IMR-90 (cell line): Measurements from ENCODE around the gene TULP4. TPM values are rescaled to one million over a fixed set of nuclear protein-coding genes. Genes with fewer than 3 reads are reported as not detected.

ENCODE experiments used
- ATAC-seq: fragments of 200-7000 bp; cut with Tn5 transposase; 2 replicates; pipeline ENCODE4 v1.9.1; 2020; ENCODE audit warnings: low read depth, mild to moderate bottlenecking, moderate library complexity
- BruUV-seq: library from RNA; stranded (reverse); fragments of 400-500 nt; replicated peaks from 2 replicates; lab custom pipeline; 2021; lab: Mats Ljungman, UMichigan
- CTCF ChIA-PET: fragments of 300-600 bp; formaldehyde crosslinking; extraction: SDS; loops from one replicate; lab custom pipeline; 2021; ENCODE audit warnings: antibody characterized with exemption; lab: Yijun Ruan, JAX
- POLR2A ChIA-PET: fragments of 300-600 bp; sonication (Branson Sonifier 250); formaldehyde crosslinking; loops from one replicate; lab custom pipeline; 2022; ENCODE audit warnings: antibody characterized with exemption; ENCODE audit not compliant: unreplicated experiment; lab: Charles Lee
- DNase-seq: peaks from one replicate; pipeline ENCODE4 v3.0.0; 2013
- H2AFZ ChIP-seq: replicated peaks from 2 replicates; pipeline ENCODE3; 2013; ENCODE audit warnings: low read length, mild to moderate bottlenecking; ENCODE audit not compliant: poor library complexity
- H2AK5ac ChIP-seq: 2 replicates; pipeline ENCODE4 v1.6.1; 2013; ENCODE audit warnings: low read depth, low read length, inconsistent platforms
- H2AK9ac ChIP-seq: replicated peaks from 2 replicates; pipeline ENCODE3; 2013; ENCODE audit warnings: mild to moderate bottlenecking, low read depth, low read length, moderate library complexity; ENCODE audit not compliant: poor library complexity
- H2BK120ac ChIP-seq: 2 replicates; pipeline ENCODE4 v1.6.1; 2013; ENCODE audit warnings: low read depth, low read length, inconsistent platforms
- H2BK15ac ChIP-seq: 3 replicates; pipeline ENCODE4 v1.6.1; 2013; ENCODE audit warnings: low read depth, low read length, inconsistent platforms
- H2BK20ac ChIP-seq: 2 replicates; pipeline ENCODE4 v1.6.1; 2013; ENCODE audit warnings: low read depth, mild to moderate bottlenecking, inconsistent platforms, low read length, moderate library complexity
- H2BK5ac ChIP-seq: 2 replicates; pipeline ENCODE4 v1.6.1; 2013; ENCODE audit warnings: mild to moderate bottlenecking, low read depth, low read length, inconsistent platforms; ENCODE audit not compliant: poor library complexity, severe bottlenecking
- H3K14ac ChIP-seq: replicated peaks from 2 replicates; pipeline ENCODE4 v1.6.1; 2013; ENCODE audit warnings: low read depth, low read length, inconsistent platforms
- H3K18ac ChIP-seq: 2 replicates; pipeline ENCODE4 v1.6.1; 2013; ENCODE audit warnings: low read depth, low read length, control low read depth
- H3K23ac ChIP-seq: 2 replicates; pipeline ENCODE4 v1.6.1; 2013; ENCODE audit warnings: low read depth, low read length, inconsistent platforms
- H3K27ac ChIP-seq: 2 replicates; pipeline ENCODE4 v1.5.1; 2013; ENCODE audit warnings: mild to moderate bottlenecking, control low read depth, low read length; ENCODE audit not compliant: insufficient read depth
- H3K27me3 ChIP-seq: 2 replicates; pipeline ENCODE4 v1.6.1; 2013; ENCODE audit warnings: low read length; ENCODE audit not compliant: control insufficient read depth, insufficient read depth
- H3K36me3 ChIP-seq: 2 replicates; pipeline ENCODE4 v1.6.1; 2013; ENCODE audit warnings: low read length, mixed read lengths; ENCODE audit not compliant: control insufficient read depth, insufficient read depth
- H3K4ac ChIP-seq: 2 replicates; pipeline ENCODE4 v1.6.1; 2013; ENCODE audit warnings: low read depth, low read length, inconsistent platforms
- H3K4me1 ChIP-seq: 2 replicates; pipeline ENCODE4 v1.6.1; 2013; ENCODE audit warnings: low read length, mixed read lengths; ENCODE audit not compliant: control insufficient read depth, insufficient read depth
- H3K4me2 ChIP-seq: 2 replicates; pipeline ENCODE4 v1.6.1; 2013; ENCODE audit warnings: low read depth, mild to moderate bottlenecking, control low read depth, low read length, moderate library complexity
- H3K4me3 ChIP-seq: 2 replicates; pipeline ENCODE4 v1.5.1; 2013; ENCODE audit warnings: low read depth, mild to moderate bottlenecking, control low read depth, low read length, moderate library complexity; ENCODE audit not compliant: insufficient read depth
- H3K56ac ChIP-seq: 2 replicates; pipeline ENCODE4 v1.6.1; 2013; ENCODE audit warnings: low read length, inconsistent platforms; ENCODE audit not compliant: insufficient read depth; ENCODE audit errors: extremely low read depth
- H3K79me1 ChIP-seq, 2 experiments: 2 replicates each; pipeline ENCODE4 v1.6.1; 2013; ENCODE audit warnings: low read length in 2 of 2, inconsistent platforms in 1 of 2, low read depth in 1 of 2
- H3K9ac ChIP-seq: 2 replicates; pipeline ENCODE4 v1.6.1; 2013; ENCODE audit warnings: low read depth, low read length, control low read depth
- H3K9me1 ChIP-seq: 2 replicates; pipeline ENCODE4 v1.6.1; 2013; ENCODE audit warnings: low read length, inconsistent platforms; ENCODE audit not compliant: insufficient read depth
- H3K9me3 ChIP-seq: 2 replicates; pipeline ENCODE4 v1.6.1; 2013; ENCODE audit warnings: low read length; ENCODE audit not compliant: control insufficient read depth, insufficient read depth
- H4K20me1 ChIP-seq: 2 replicates; pipeline ENCODE4 v1.6.1; 2013; ENCODE audit warnings: low read length, inconsistent platforms; ENCODE audit not compliant: insufficient read depth
- H4K5ac ChIP-seq: 2 replicates; pipeline ENCODE4 v1.6.1; 2013; ENCODE audit warnings: mild to moderate bottlenecking, low read depth, low read length, control low read depth
- H4K8ac ChIP-seq, 2 experiments: 2 replicates each; pipeline ENCODE4 v1.6.1; 2013; ENCODE audit warnings: low read depth in 2 of 2, low read length in 2 of 2, control low read depth in 1 of 2, inconsistent platforms in 1 of 2
- H4K91ac ChIP-seq: 2 replicates; pipeline ENCODE4 v1.6.1; 2013; ENCODE audit warnings: low read depth, low read length, inconsistent platforms; ENCODE audit not compliant: insufficient read depth
- BHLHE40 ChIP-seq: fragments of 150-350 bp; IDR thresholded peaks from 2 replicates; pipeline ENCODE4 v1.6.1; 2016; ENCODE audit warnings: mild to moderate bottlenecking, low read depth, low read length
- CEBPB ChIP-seq: IDR thresholded peaks from 2 replicates; pipeline ENCODE4 v1.6.1; 2012; ENCODE audit warnings: low read depth, low read length, improper control_type of control experiment
- POLR2A ChIP-seq: IDR thresholded peaks from 2 replicates; pipeline ENCODE4 v1.6.1; 2012; ENCODE audit warnings: mild to moderate bottlenecking, low read depth, low read length
- RAD21 ChIP-seq: IDR thresholded peaks from 2 replicates; pipeline ENCODE4 v1.6.1; 2012; ENCODE audit warnings: low read length, improper control_type of control experiment
- RCOR1 ChIP-seq: IDR thresholded peaks from 2 replicates; pipeline ENCODE4 v1.6.1; 2012; ENCODE audit warnings: mild to moderate bottlenecking, low read length, improper control_type of control experiment; ENCODE audit not compliant: insufficient replicate concordance
- RFX5 ChIP-seq: IDR thresholded peaks from 2 replicates; pipeline ENCODE4 v1.8.0; 2012; ENCODE audit warnings: low read depth, mild to moderate bottlenecking, low read length, moderate library complexity
- SMC3 ChIP-seq: fragments of 150-350 bp; IDR thresholded peaks from 2 replicates; pipeline ENCODE4 v1.6.1; 2016; ENCODE audit warnings: low read depth, mild to moderate bottlenecking, antibody characterized with exemption, low read length, moderate library complexity
- USF2 ChIP-seq: fragments of 150-350 bp; IDR thresholded peaks from 2 replicates; pipeline ENCODE4 v1.6.1; 2017; ENCODE audit warnings: mild to moderate bottlenecking, antibody characterized with exemption, low read length, low read depth
- WGBS, 2 experiments: methylation state at CpG; one replicate each; pipeline versions ENCODE4 v1.1.5 to v1.1.7; 2013; ENCODE audit warnings: missing lambda C conversion rate in 2 of 2; ENCODE audit not compliant: insufficient read length in 1 of 2; ENCODE audit errors: extremely low coverage in 2 of 2; 5-methylcytosine and 5-hydroxymethylcytosine counted together
- dilution Hi-C: fragments of 300-500 bp; cut with HindIII; formaldehyde crosslinking; loops from one replicate; pipeline ENCODE4 v1.14.3; 2018; ENCODE audit warnings: low sequenced_read_pairs; ENCODE audit not compliant: unreplicated experiment
- in situ Hi-C: fragments of 300-500 bp; cut with MboI; formaldehyde crosslinking; loops from 3 replicates; pipeline ENCODE4 v1.14.3; 2019; ENCODE audit warnings: low sequenced_read_pairs, inconsistent platforms, mixed read lengths
- intact Hi-C: fragments of 100-400 bp; cut with micrococcal nuclease; formaldehyde crosslinking; loops from 2 replicates; pipeline ENCODE4 v1.10.0; 2022
- polyA plus RNA-seq, 3 experiments: library from polyadenylated mRNA; depleted of rRNA; stranded (reverse); fragments of >200 nt; gene quantifications; 2 replicates each; pipeline ENCODE4 v1.2.3, GENCODE V29; 2012; ENCODE audit warnings: low replicate concordance in 1 of 3
- total RNA-seq: library from RNA; depleted of rRNA; stranded (reverse); fragments of >200 nt; gene quantifications from 2 replicates; pipeline ENCODE4 v1.2.3, GENCODE V29; 2012
- TF ChIP-seq, protein P1 (sequence below): conservative IDR thresholded peaks from 2 replicates; pipeline ENCODE4 v1.5.1; 2012; ENCODE audit warnings: mild to moderate bottlenecking, low read depth, low read length, improper control_type of control experiment
- TF ChIP-seq, protein P2 (sequence below): fragments of 150-350 bp; IDR thresholded peaks from 2 replicates; pipeline ENCODE4 v1.6.1; 2016; ENCODE audit warnings: low read depth, mild to moderate bottlenecking, low read length, moderate library complexity, borderline replicate concordance

TULP4 gene
- total and polyA plus RNA-seq, 2 of the 4 experiments (the other 2 are of a cell fraction): 8.1 to 30.6 TPM

DNA sequence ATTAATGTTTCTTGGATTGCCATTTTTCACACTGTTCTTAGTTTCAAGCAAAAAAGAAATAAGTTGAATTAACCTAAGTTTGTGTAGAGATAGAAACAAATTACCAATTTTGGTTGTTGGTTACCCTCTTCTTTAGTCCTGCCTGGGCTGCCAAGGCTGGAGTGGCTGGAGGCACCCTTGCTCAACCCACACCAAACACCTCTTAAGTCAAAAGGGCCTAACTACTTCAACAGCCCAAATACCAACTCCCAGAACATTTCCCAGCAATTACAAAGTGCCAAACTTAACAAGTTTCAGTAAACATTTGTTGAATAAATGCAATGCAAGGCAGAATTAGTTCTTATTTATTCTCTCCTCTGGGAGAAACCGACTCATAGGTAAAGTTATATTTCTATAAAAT, 209.5 kb downstream of the TULP4 start:
- peaks cover 13% of the 10 kb centered on the region for H3K27me3 ChIP-seq
- WGBS, 2 experiments: no CpG with 5 or more reads among the region's 1 CpG
- ATAC-seq: no peak
- no peak for DNase-seq
- intact Hi-C loops: no loop called here
- H3K79me1 ChIP-seq: no peaks in the 10 kb centered on the region
- H3K9me3 ChIP-seq: no peaks in the 10 kb centered on the region
- ChIA-PET POLR2A (no interaction called here), CTCF (interaction anchor here (0.6 to 1.1 kb wide), 2 partner anchors 301 to 311 kb away, joined by 5 read pairs; no protein-coding TSS in a partner anchor)
- H2BK15ac ChIP-seq: no peak overlapping the region
- H3K36me3 ChIP-seq: no peaks in the 10 kb centered on the region
- H3K18ac ChIP-seq: no peak overlapping the region
- no peak overlapping the region for H2BK120ac ChIP-seq
- H2AK9ac ChIP-seq: no peak overlapping the region
- no peaks in the 10 kb centered on the region for H4K20me1 ChIP-seq
- H3K56ac ChIP-seq: no peak overlapping the region
- no peak overlapping the region for H3K27ac ChIP-seq
- H3K4me3 ChIP-seq: no peak overlapping the region
- no peaks in the 10 kb centered on the region for H3K4me1 ChIP-seq
- H2BK20ac ChIP-seq: no peak overlapping the region
- no peak overlapping the region for H3K4me2 ChIP-seq
- H2BK5ac ChIP-seq: no peak overlapping the region
- H3K9me1 ChIP-seq: no peaks in the 10 kb centered on the region; the same call in 1 of the 2 replicates
- no peak overlapping the region for H4K5ac ChIP-seq
- no peak overlapping the region for H4K8ac ChIP-seq
- H3K4ac ChIP-seq: no peak overlapping the region
- H3K9ac ChIP-seq: no peak overlapping the region
- no peak overlapping the region for H3K14ac ChIP-seq
- TF ChIP-seq CEBPB (no peak), RFX5 (no peak), USF2 (no peak), BHLHE40 (no peak), POLR2A (no peak), RCOR1 (no peak), SMC3 (no peak), RAD21 (no peak)
- TF ChIP-seq, protein P1, sequence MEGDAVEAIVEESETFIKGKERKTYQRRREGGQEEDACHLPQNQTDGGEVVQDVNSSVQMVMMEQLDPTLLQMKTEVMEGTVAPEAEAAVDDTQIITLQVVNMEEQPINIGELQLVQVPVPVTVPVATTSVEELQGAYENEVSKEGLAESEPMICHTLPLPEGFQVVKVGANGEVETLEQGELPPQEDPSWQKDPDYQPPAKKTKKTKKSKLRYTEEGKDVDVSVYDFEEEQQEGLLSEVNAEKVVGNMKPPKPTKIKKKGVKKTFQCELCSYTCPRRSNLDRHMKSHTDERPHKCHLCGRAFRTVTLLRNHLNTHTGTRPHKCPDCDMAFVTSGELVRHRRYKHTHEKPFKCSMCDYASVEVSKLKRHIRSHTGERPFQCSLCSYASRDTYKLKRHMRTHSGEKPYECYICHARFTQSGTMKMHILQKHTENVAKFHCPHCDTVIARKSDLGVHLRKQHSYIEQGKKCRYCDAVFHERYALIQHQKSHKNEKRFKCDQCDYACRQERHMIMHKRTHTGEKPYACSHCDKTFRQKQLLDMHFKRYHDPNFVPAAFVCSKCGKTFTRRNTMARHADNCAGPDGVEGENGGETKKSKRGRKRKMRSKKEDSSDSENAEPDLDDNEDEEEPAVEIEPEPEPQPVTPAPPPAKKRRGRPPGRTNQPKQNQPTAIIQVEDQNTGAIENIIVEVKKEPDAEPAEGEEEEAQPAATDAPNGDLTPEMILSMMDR: no peak
- TF ChIP-seq, protein P2, sequence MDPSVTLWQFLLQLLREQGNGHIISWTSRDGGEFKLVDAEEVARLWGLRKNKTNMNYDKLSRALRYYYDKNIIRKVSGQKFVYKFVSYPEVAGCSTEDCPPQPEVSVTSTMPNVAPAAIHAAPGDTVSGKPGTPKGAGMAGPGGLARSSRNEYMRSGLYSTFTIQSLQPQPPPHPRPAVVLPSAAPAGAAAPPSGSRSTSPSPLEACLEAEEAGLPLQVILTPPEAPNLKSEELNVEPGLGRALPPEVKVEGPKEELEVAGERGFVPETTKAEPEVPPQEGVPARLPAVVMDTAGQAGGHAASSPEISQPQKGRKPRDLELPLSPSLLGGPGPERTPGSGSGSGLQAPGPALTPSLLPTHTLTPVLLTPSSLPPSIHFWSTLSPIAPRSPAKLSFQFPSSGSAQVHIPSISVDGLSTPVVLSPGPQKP: no peak
- dilution Hi-C loops: no loop called here
- no TSS peak for BruUV-seq
- H4K91ac ChIP-seq: no peak overlapping the region
- H2AK5ac ChIP-seq: no peak overlapping the region
- no peak overlapping the region for H3K23ac ChIP-seq
- in situ Hi-C loops: no loop called here
- no peak overlapping the region for H2AFZ ChIP-seq
